HG03342 (cell line): Measurements from ENCODE around the gene MTA2.
A peak's percentile ranks its signal among the peaks of the same experiment; 100 is the strongest.
"Not testable (repeated sequence)": the region's sequence is repeated elsewhere in the genome, so short reads cannot be mapped to it uniquely, and the experiment has no call there.

Experiments
- ATAC-seq: cut with Tn5 transposase; IDR thresholded peaks from one replicate; pipeline ENCODE4 v1.9.1; 2021; ENCODE audit warnings: mild to moderate bottlenecking, moderate library complexity; ENCODE audit not compliant: unreplicated experiment

MTA2 gene

DNA sequence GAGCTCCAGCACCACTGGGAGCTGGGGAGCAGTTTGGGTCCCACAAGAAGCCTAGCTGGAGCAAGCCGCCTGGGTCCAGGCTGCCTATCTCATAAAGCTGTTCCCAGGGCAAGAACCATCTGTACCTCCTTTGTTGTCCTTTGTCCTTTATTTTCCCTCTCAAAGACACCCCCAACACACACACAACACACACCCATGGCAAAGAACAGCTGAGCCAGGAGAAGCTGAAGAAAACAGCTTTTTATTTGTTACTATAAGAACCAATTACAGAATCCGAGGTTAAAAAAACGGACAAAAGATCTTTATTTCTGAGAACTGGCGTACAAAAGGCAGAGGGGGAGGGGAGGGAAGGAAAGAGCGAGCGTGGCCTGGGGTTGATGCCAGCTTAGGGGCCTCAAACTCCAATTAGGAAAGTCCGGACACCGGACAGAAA, 8.7 kb downstream of the MTA2 start:
- no peak for ATAC-seq

DNA sequence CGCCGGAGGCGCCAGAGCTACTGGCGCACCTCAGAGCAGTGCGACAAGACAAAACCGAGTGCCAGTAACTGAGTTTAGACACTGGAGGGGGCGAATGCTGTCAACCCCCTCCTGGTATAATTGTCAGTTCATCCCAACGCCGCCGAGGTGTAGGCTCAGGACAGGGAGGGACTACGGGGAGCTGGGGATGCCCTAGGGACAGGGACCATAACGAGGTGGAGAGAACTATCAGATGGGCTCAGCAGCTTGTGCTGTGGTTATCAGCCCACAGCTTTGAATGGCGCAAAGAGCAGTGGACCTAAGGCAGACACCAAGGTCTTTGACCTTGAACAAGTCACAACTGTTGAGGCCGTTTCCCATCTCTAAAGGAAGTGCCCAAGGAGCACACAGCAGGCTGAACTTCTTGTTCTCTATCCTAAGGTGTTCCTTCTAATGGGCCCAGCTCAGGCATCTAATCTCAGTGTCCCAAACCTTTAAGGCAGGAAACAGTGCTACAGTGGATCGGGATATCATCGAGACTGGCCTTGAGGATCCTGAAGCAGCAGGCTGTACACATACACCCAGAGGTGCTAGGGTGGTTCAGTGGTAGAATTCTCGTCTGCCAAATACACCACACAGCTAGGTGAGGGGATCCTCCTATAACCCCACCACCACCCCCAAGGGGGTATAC, 9.4 kb downstream of the MTA2 start:
- ATAC-seq = no peak

DNA sequence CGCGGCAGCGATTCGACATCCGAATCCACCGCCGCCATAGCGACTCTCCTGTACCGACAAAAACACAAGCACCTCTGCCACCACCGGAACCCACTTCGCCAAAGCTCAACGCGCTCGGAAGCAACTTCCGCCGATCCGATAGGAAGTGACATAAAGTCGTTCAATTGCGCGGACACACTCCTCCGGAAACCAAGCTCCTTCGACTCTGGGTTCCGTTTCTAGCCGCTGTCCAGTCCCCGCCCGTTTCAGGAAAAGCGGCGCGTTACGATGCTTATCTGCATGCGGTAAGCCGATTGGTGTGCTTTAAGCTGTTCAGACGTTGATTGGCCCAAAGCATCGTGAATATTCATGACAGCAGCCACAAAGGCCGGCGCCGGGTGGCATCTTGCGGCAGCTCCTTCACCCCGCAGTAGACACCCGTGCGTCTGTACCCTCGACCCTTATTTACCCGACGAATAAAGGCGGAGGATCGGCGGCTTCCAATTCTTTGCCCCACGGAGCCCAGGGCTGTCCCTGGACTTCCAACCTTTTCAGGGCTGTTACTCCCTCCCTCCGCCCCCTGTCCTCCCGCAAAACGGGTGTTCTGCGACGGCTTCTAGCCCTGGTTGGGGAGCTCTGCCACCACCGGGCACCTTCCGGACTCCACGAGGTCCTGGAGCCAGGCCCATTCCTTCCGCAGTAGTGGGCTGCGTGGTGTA, 10.1 kb downstream of the MTA2 start, which contains the start of gene TUT1:
TUT1 (minus strand) TSS at position 76 of the 698 bp plus-strand sequence; CDS start at position 38, 38 bp downstream.
- peak; percentile 83 for ATAC-seq

DNA sequence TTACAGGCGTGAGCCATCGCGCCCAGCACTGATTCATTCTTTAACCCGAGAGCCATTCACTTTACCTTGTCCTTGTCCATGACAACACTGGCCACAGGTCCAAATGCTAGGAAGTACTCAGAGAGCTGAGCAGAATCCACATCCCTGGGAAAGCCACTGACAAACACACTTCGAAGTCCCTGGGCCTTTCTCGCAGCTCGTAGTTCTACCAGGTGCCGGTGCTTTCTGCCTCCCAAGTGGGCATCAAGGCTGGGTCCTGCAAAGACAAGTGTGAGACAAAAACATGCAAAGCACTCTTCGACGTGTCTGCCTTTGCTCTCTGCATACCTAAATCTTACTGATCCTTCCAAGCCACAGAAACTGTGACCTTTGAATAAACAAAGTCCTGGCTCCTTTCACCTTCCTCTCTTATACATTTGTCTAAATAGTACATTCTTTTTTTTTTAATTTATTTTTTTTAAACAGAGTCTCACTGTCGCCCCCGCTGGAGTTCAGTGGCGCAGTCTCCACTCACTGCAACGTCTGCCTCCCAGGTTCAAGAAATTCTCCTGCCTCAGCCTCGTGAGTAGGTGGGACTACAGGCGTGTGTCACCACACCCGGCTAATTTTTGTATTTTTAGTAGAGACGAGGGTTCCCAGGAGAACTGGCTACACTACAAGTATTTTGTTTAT, 12.6 kb downstream of the MTA2 start:
- ATAC-seq = no peak

DNA sequence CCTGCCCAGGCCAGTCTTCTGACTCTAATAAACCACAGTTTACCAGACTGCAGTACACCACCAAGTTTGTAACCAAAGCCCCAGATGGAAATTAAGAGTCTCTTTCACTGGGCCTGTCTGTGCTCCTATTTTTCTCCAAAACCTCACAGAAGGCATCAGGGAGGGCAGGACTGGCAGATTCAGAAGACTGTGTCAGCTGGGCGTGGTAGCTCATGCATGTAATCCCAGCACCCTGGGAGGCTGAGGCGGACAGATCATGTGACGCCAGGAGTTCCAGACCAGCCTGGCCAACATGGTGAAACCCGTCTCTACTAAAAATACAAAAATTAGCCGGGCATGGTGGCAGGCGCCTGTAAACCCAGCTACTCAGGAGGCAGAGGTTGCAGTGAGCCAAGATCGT, 16.3 kb downstream of the MTA2 start:
- ATAC-seq = not testable (repeated sequence)

DNA sequence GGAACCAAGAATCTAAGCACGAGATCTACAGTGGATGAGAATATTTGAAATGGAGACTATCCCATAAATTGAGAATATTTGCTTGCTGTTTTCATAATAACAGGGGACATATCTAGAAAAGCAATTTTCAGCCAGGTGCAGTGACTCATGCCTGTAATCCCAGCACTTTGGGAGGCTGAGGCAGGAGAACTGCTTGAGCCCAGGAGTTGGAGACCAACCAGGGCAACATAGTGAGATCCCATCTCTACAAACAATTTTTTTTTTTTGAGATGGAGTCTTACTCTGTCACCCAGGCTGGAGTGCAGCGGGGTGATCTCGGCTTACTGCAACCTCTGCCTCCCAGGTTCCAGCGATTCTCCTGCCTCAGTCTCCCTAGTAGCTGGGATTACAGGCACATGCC, 19.9 kb downstream of the MTA2 start:
- ATAC-seq = not testable (repeated sequence)

DNA sequence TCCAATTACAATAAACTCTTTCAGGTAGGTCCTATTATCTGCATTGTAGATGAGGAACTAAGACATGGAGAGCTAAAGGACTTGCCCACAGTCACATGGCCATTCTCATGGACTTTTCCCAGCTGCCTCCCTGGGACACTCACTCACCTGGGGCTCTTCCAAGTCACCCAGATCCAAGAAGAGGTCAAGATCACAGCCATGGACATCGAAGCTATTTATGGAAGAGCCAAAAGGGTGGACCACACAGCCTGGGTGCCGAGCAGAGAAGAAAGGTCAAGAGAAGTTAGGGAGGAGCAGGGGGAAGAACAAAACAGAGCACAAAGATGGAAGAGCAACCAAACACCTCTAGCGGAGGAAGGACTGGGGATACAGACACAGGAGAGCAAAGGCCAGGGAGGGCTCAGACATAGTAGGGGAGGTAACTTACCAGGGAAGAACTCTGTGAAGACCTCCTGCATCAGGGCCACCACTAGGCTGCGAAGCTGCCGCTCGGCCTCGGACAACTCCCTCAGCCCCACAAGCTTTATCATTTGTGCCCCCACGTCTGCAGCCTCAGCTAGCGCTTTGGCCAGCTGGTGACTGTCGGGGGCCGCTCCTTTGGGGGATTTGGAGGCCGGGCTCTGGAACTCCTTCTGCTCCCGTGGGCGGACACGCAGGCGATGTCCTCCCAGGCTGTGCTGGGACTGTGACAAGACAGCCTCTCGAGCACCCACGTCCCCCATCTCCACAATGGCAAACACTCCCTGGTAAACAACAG, 20.5 kb downstream of the MTA2 start:
- ATAC-seq = no peak

DNA sequence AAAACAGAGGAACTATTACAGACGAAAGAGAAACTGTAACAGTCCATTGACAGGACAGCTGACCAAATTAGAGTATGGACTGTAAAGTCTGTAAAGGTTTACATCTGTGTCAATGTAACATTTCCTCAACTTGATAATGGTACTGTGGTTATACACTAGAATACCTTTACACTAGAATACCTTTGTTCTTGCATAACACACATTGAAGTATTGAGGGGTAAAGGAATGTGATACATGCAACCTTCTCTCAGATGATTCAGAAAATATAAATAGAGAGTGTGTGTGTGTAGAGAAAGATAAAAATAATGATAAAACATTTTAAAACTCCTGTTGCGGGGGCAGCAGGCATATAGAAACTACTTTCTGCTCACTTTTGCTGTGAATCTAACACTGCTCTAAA, 22.4 kb downstream of the MTA2 start:
- ATAC-seq = no peak

DNA sequence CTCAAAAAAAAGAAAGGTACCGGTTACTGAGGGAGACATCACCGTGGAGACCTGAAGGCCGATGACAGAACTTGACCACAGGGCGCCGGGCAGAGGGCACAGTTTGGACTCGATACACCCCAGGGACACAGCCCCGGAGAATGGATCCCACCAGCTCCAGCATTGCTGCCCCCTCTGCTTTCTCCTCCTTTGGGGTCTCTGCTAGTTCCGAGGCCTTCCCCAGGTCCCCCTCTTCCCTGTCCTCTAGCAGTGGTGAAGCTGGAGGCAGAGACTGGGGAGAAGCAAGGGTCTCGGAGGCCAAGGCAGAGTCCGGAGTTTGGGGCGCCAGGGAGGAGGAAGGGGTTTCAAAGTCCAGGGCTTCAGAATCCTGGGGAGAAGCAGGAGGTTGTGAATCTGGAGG, 23.1 kb downstream of the MTA2 start:
- ATAC-seq = no peak

DNA sequence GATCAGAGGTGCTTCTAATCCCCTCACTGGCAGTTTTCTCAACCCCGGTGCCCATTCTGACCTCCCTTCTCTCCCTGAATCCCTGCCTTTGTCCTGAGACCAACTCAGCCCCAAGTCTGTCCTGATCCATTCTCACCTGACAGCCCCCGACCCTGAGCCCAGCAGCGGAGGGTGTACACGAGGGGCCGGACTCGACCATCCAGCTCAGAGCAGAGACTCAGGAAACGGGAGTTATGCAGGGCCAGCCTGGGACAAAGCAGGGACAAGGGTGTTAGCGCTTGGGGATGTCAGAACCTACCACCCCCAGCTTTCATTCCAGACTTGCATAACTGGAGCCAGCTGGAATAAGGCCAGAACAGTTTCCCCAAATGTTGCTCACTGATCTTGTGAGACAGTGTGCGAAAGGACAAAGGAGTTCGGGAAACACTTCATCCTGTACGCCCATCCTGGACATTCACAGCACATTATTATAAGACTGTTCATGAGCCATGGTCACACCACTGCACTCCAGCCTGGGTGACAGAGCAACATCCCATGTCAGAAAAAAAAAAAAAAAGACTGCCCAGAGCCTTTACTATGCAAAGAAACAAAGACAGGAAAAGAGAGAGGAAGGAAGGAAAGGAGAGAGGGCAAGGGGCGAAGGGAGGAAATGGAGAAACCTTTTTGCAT, 24.5 kb downstream of the MTA2 start:
- no peak for ATAC-seq

DNA sequence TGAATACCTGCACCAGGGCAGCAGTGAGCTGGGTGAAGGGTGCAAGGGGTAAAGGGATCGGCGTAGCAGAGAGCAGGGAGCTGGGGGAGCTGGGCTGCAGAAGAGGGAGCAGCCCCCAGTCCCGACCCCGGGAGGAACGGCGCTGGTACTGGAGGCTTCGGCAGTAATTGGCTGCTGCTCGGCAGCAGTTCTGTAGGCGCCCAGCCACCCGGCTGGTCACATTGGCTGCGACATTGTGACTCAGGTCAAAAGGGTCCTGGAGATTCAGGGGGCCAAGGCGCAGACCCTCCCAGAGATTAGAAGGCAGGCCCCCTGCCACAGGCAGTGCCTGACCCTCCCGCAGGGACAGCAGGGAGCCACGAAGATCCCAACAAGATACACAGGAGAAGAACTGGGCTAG, 25.8 kb downstream of the MTA2 start:
- ATAC-seq = no peak

DNA sequence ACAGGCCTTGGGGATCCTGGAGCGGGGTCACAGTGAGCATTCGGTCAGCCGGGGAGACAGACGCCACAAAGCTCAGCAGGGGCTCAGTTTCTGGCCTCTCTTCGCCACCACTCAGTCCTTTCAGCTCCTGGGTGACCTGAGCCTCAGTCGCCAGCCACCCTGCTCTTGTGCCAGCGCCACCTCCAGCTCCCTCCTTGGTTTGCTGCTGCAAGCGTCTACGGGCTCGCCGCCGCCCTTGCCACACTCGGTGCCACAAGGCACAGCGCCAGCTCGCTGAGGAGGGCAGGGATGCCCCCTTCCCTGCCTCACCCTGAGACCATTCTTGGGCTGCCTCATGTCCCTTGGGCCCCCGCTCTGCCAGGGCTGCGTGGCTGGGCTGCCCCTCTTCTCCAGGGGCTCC, 26.5 kb downstream of the MTA2 start:
- ATAC-seq = no peak

DNA sequence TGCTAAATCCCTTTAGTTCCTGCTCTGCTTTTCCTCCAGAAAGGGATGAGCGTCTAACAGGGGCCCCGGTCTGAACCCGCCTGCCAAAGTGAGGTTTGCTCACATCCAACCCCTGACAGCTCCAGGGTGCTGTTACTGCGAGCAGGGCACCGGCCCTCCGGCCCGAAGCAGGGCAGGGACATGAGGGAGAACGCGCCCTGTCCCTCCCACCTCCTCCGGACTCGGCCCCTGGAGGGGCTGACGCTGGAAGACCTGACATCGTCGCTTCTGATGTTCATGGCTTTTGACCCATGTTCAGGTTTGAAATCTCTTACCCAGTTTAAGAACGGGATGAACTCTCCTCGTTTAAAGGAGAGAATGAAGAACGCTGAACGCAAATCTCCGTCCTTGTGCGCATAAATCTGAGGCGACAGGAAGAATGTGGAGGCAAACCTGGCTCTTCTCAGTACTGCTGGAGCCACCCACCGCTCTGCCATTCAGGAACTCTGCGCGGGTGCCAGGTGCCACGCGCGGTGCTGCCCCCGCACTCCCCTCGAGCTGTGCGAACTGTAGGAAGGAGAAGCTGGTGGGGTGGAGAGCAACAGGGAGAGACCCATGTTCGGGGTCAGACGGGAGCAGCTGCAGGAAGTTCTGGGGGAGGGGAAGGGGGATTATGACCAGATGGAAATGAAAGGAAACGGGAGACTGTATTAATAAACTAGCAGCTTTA, 27.1 kb downstream of the MTA2 start:
- ATAC-seq = peak; percentile 9

DNA sequence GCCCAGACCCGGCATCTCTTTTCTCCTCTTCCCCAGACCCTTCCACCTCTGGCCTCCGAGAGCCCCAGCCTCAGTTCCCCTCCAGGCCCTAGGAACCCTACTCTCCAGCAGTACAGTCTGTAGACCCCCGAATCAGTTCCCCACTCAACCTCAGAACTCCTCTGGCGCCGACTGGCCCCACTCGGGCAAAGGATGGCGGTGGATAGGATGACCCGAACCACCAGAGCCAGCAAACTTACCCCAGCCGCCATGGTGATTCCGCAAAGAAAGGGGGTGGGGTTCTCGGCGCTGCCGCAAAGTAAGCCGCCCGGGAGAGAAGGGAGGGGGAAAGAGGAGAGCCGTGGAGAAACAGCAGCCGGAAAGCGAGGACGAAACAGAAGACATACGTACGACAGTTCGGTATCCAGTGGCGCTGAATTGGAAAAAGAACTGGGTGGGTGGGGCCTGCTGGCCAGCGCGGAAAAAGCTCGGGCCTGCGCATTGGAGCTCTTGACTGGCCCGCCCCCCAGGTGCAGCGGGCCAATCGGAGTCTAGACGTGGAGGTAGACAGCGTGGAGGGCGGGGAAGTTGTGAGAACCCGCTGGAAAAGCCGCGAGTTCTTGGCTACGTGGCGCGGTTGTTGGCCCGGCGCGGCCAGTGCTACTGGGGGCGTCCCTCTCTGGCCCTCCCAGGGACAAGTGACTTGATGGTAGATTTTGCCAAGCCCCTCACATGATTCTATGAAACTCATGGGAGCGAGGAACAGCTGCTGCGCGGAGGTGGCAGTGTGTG, 27.9 kb downstream of the MTA2 start, which contains the start of gene EEF1G:
EEF1G (minus strand) TSS at position 300 of the 771 bp plus-strand sequence; CDS start at position 251, 49 bp downstream.
- ATAC-seq = peak; percentile 79

DNA sequence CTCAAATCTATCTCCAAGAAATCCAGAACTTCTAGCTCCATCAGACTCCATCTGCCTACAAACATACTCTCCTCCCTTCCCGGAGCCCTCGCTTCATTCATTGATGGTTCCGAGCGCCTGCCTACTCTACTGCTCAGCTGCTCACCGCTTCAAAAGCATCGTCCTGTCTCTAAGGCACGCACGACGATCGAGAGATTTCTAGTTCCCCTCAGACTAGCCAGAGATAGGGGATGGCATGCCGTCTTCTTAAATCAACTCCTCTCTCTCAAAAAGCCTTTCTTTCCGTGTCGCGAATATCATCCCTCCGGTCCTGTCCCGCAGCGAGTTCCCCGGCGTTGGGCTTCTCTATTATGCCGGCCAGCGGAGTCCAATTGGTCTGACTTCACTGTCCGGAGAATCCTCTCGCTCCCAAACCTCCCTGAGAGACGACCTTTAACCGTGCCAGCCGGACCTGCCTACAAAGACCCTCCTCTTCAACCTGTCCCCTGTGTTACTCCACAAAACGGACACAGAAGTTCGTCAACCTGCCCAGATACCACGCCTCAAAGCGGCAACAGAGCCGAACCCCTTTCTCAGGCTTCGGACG, 28.6 kb downstream of the MTA2 start:
- ATAC-seq = peak; percentile 2

DNA sequence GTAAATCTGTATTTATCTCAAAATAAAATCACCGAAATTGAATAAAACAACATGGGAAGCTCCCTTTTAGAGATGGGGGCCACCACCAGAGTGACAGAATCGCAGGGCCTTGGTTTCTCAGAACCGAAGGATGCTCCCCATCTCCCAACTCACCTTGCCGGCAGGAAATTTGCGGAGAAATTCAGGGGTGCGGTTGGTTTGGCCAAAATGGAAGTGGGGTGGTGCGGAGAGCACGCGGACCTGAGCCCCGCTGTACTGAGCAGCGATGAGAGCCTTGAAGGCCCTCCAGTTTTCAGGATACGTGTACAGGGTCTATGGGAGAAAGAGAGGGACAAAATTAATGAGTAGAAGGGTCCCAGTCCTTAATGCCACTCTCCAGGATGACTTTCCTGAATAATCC, 29.2 kb downstream of the MTA2 start:
- no peak for ATAC-seq

DNA sequence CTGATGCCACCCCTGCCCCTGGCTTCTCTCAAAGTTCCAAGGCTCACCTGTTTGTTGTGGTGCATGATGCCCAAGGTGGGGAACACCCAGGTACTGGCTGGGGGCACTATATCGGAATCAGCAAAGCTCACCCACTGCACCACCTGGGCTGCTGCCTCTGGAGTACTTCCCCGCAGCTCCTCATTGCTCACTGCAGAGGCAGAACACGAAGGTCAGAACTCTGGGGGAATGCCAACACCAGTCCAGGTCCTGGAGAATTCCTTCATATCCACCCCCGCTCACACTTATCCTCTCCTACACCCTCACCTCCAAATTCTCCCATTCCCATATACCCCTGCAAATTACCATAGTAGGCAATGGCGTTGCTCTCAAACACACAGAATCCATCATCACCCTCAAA, 30.2 kb downstream of the MTA2 start:
- not testable (repeated sequence) for ATAC-seq

DNA sequence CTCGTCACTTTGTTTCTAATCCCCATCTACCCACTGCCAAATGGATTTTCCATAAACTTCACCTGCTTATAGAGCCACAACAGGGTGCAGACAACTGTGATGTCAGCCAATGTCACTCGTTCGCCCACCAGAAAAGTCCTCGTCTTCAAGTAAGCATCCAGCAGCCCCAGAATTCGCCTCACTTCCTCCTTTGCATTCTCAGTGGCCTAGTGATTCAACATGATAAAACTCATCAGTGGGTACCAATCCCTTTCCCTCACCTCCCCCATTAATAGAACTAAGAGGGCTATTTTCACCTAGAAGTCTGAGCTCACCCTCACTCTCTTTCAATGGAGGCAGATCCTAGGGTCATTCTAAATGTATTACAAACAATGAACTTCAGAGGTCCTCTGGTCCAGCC, 30.8 kb downstream of the MTA2 start:
- not testable (repeated sequence) for ATAC-seq

DNA sequence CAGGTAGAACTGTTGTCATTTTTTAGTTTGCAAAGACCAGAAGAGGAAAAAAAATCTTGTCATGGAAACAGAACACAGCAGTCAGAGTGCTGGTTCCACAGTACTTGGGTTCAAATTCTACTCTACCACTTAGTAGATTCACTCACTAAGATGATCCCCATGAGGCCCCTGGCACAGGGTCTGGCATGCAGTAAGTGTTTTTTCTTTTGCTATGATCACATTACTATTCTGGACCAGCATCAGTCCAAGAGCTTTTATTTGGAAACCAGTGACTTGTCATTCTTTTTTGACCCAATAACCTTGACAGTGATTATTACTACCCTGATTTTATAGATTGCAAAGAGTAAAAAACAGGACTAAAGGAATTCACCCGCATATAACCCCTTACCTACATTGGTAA, 32.1 kb downstream of the MTA2 start:
- ATAC-seq = no peak
